Astrocyte (in vitro differentiated cells and primary cell): ENCODE results near the gene ENPEP. TPM values are rescaled to one million over a fixed set of nuclear protein-coding genes. Genes with fewer than 3 reads are reported as not detected.

Experiments
- DNase-seq: peaks from one replicate; pipeline ENCODE4 v3.0.0-alpha.2; 2010; ENCODE audit warnings: low read depth
- FAIRE-seq: peaks from 2 replicates; lab custom pipeline; 2011; peaks lifted over from hg19 to GRCh38; lab: Jason Lieb, UNC
- H2AFZ ChIP-seq: 2 replicates; pipeline ENCODE4 v1.6.0; 2012; ENCODE audit warnings: low read depth, low read length, inconsistent platforms
- H3K27ac ChIP-seq: 2 replicates; pipeline ENCODE4 v1.5.1; 2011; ENCODE audit warnings: low read depth, low read length, inconsistent platforms
- H3K27me3 ChIP-seq: 2 replicates; pipeline ENCODE4 v1.6.0; 2011; ENCODE audit warnings: low read length, inconsistent platforms; ENCODE audit not compliant: insufficient read depth
- H3K36me3 ChIP-seq: 2 replicates; pipeline ENCODE4 v1.5.1; 2011; ENCODE audit warnings: low read length, inconsistent platforms; ENCODE audit not compliant: insufficient read depth
- H3K4me1 ChIP-seq: 2 replicates; pipeline ENCODE4 v1.5.1; 2011; ENCODE audit warnings: low read length, inconsistent platforms; ENCODE audit not compliant: insufficient read depth
- H3K4me2 ChIP-seq: 2 replicates; pipeline ENCODE4 v1.6.0; 2012; ENCODE audit warnings: low read length, inconsistent platforms
- H3K4me3 ChIP-seq: 2 replicates; pipeline ENCODE4 v1.5.1; 2011; ENCODE audit warnings: low read depth, mild to moderate bottlenecking, low read length, inconsistent platforms; ENCODE audit not compliant: insufficient read depth
- H3K79me2 ChIP-seq: 2 replicates; pipeline ENCODE4 v1.6.0; 2012; ENCODE audit warnings: mild to moderate bottlenecking, low read length, inconsistent platforms; ENCODE audit not compliant: insufficient read depth
- H3K9ac ChIP-seq: 2 replicates; pipeline ENCODE4 v1.6.0; 2012; ENCODE audit warnings: mild to moderate bottlenecking, low read length, inconsistent platforms
- H3K9me3 ChIP-seq: 2 replicates; pipeline ENCODE4 v1.5.1; 2012; ENCODE audit warnings: low read depth, mild to moderate bottlenecking, low read length, inconsistent platforms; ENCODE audit not compliant: insufficient read depth
- H4K20me1 ChIP-seq: 2 replicates; pipeline ENCODE4 v1.6.0; 2012; ENCODE audit warnings: low read length, inconsistent platforms; ENCODE audit not compliant: insufficient read depth
- H3K27ac Mint-ChIP-seq: one replicate; pipeline ENCODE4 v1.8.0; 2021; ENCODE audit warnings: mild to moderate bottlenecking, mixed read lengths; ENCODE audit not compliant: unreplicated experiment
- H3K27me3 Mint-ChIP-seq: one replicate; pipeline ENCODE4 v1.8.0; 2021; ENCODE audit warnings: low read depth, mixed read lengths; ENCODE audit not compliant: unreplicated experiment
- H3K36me3 Mint-ChIP-seq: one replicate; pipeline ENCODE4 v1.8.0; 2021; ENCODE audit warnings: low read depth, mixed read lengths; ENCODE audit not compliant: unreplicated experiment
- H3K4me1 Mint-ChIP-seq: one replicate; pipeline ENCODE4 v1.8.0; 2021; ENCODE audit warnings: low read depth, mixed read lengths; ENCODE audit not compliant: unreplicated experiment
- H3K4me3 Mint-ChIP-seq: one replicate; pipeline ENCODE4 v1.8.0; 2021; ENCODE audit warnings: mild to moderate bottlenecking, moderate library complexity, mixed read lengths; ENCODE audit not compliant: unreplicated experiment
- H3K9me3 Mint-ChIP-seq: one replicate; pipeline ENCODE4 v1.8.0; 2021; ENCODE audit warnings: mild to moderate bottlenecking, mixed read lengths; ENCODE audit not compliant: unreplicated experiment
- EZH2 ChIP-seq: IDR thresholded peaks from 2 replicates; pipeline ENCODE4 v1.6.1; 2012; ENCODE audit warnings: mild to moderate bottlenecking, low read length, inconsistent platforms; ENCODE audit not compliant: insufficient read depth
- total RNA-seq: library from RNA; stranded (reverse); gene quantifications from 2 replicates; pipeline ENCODE4 v1.2.1, GENCODE V29; 2021
- TF ChIP-seq, protein P1 (sequence below): IDR thresholded peaks from 2 replicates; pipeline ENCODE4 v1.5.1; 2011; ENCODE audit warnings: low read depth, mild to moderate bottlenecking, inconsistent platforms, low read length, moderate library complexity; ENCODE audit not compliant: insufficient read depth

ENPEP gene
- total RNA-seq, 1 donor from 2014 or later, result 1.7 TPM

DNA sequence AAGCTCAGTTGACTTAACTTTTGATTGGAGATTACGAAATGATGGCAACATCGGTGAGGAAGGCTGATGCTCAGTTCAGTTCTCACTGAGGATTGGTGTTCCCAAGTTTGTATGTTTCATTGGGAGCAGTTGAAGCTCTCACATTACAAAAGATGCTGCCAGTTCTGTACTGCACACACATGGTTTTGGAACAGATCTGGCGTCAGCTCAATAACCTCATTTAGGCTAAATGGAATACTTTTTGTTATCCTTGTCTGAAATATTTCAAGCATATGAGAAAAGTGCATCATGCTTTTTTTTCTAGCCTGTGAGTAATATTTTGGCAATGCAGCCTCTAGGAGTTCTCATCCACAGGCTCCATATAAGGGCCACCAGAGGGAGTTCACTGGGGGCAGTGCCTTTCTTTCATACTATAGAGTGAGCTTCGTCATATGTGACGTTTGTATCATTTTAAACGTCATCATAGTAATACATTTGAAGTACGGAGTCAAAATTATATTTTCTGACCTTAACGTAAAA lies 4.1 kb downstream of the ENPEP start:
- peak; percentile 96 for FAIRE-seq
- H3K4me3 Mint-ChIP-seq, result no peak overlapping the region

DNA sequence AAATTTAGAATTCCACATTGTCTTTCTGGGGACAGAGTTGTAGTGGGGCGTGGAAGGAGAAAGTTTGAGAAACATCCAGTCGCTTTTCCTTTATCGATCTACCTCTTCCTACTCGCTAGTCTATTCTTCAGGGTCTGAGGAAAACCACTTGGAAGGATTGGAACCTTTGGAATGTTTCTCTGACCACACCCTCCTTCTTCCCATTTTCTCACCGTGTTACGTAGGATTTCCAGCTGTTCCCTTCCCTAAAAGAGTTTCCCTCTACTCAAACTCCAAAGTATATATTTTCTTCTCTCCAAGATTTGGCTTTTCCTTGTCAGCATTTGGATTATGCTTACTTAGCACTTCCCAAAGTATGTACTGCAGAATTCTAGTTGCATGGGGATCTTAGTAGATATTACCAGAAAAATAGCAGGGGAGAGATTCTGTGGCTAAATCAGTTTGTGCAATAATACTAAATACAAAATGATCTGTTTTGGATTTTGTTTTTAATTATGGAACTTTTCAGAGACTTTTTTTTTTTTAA lies 4.9 kb downstream of the ENPEP start:
- no peaks in the 10 kb centered on the region for H3K36me3 Mint-ChIP-seq
- no peaks in the 10 kb centered on the region for H4K20me1 ChIP-seq
- H3K36me3 ChIP-seq, result no peaks in the 10 kb centered on the region
- H3K27me3 ChIP-seq, result no peaks in the 10 kb centered on the region
- peak overlapping the region; percentile 51 for H3K27ac ChIP-seq
- H3K79me2 ChIP-seq, result no peaks in the 10 kb centered on the region
- TF ChIP-seq, protein P1, sequence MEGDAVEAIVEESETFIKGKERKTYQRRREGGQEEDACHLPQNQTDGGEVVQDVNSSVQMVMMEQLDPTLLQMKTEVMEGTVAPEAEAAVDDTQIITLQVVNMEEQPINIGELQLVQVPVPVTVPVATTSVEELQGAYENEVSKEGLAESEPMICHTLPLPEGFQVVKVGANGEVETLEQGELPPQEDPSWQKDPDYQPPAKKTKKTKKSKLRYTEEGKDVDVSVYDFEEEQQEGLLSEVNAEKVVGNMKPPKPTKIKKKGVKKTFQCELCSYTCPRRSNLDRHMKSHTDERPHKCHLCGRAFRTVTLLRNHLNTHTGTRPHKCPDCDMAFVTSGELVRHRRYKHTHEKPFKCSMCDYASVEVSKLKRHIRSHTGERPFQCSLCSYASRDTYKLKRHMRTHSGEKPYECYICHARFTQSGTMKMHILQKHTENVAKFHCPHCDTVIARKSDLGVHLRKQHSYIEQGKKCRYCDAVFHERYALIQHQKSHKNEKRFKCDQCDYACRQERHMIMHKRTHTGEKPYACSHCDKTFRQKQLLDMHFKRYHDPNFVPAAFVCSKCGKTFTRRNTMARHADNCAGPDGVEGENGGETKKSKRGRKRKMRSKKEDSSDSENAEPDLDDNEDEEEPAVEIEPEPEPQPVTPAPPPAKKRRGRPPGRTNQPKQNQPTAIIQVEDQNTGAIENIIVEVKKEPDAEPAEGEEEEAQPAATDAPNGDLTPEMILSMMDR, result no peak
- no peak for TF ChIP-seq EZH2
- H3K4me1 Mint-ChIP-seq, result peaks cover 32% of the 10 kb centered on the region
- no peaks in the 10 kb centered on the region for H3K9me3 ChIP-seq
- DNase-seq (peak; percentile 33), FAIRE-seq (no peak)
- H3K4me3 Mint-ChIP-seq, result no peak overlapping the region
- H3K4me1 ChIP-seq, result peaks cover 11% of the 10 kb centered on the region
- H3K27me3 Mint-ChIP-seq, result no peaks in the 10 kb centered on the region
- peak overlapping the region; percentile 85 for H3K27ac Mint-ChIP-seq
- H3K4me3 ChIP-seq, result no peak overlapping the region
- no peak overlapping the region for H3K9ac ChIP-seq
- H3K4me2 ChIP-seq, result peak overlapping the region; percentile 0
- H2AFZ ChIP-seq, result no peak overlapping the region
- peaks cover 3% of the 10 kb centered on the region for H3K9me3 Mint-ChIP-seq

More for the DNA sequence above, 4.1 kb downstream of the ENPEP start:
- H3K79me2 ChIP-seq, result no peaks in the 10 kb centered on the region
- H2AFZ ChIP-seq, result peak overlapping the region; percentile 34
- no peak overlapping the region for H3K9ac ChIP-seq
- peak overlapping the region; percentile 54 for H3K4me2 ChIP-seq
- TF ChIP-seq, protein P1, result peak; percentile 41
- TF ChIP-seq EZH2, result no peak
- Mint-ChIP-seq H3K27me3 (no peaks in the 10 kb centered on the region), H3K36me3 (no peaks in the 10 kb centered on the region), H3K27ac (peak overlapping the region; percentile 85), H3K9me3 (peaks cover 3% of the 10 kb centered on the region), H3K4me1 (peaks cover 25% of the 10 kb centered on the region)
- H3K4me1 ChIP-seq, result peaks cover 8% of the 10 kb centered on the region
- no peaks in the 10 kb centered on the region for H3K9me3 ChIP-seq
- no peaks in the 10 kb centered on the region for H3K36me3 ChIP-seq
- no peaks in the 10 kb centered on the region for H4K20me1 ChIP-seq
- DNase-seq, result peak; percentile 96
- H3K27me3 ChIP-seq, result no peaks in the 10 kb centered on the region
- peak overlapping the region; percentile 70 for H3K27ac ChIP-seq
- no peak overlapping the region for H3K4me3 ChIP-seq

DNA sequence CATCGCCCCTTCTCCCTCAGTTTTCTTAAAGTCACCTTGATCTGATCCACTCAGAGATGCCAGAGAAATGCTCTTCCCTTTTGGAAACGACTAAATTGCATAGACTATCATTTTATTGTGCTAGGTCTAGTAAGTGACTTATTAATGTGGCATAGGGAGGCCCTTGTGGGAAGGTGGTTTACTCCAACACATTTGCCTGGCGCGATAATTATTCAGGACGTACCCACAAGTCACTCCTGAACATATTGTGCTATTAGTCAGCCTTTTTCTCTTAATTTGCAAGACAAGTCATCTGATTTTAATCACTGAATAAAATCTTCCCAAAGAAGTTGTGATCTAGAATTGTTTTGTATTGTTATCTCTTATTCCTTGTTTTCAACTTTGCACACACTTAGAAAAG lies 7.6 kb downstream of the ENPEP start:
- H3K4me2 ChIP-seq, result no peak overlapping the region
- no peaks in the 10 kb centered on the region for H4K20me1 ChIP-seq
- H3K27me3 Mint-ChIP-seq, result no peaks in the 10 kb centered on the region
- DNase-seq (peak; percentile 62), FAIRE-seq (no peak)
- peaks cover 11% of the 10 kb centered on the region for H3K4me1 ChIP-seq
- peaks cover 50% of the 10 kb centered on the region for H3K4me1 Mint-ChIP-seq
- no peaks in the 10 kb centered on the region for H3K9me3 ChIP-seq
- no peak overlapping the region for H3K4me3 Mint-ChIP-seq
- no peak overlapping the region for H3K4me3 ChIP-seq
- no peaks in the 10 kb centered on the region for H3K27me3 ChIP-seq
- no peaks in the 10 kb centered on the region for H3K36me3 ChIP-seq
- peak overlapping the region; percentile 23 for H3K27ac Mint-ChIP-seq
- peaks cover 3% of the 10 kb centered on the region for H3K9me3 Mint-ChIP-seq
- H3K9ac ChIP-seq, result no peak overlapping the region
- no peak for TF ChIP-seq EZH2
- TF ChIP-seq, protein P1, result no peak
- no peaks in the 10 kb centered on the region for H3K36me3 Mint-ChIP-seq
- no peaks in the 10 kb centered on the region for H3K79me2 ChIP-seq
- H2AFZ ChIP-seq, result no peak overlapping the region
- H3K27ac ChIP-seq, result no peak overlapping the region
